Activated CD4-positive, alpha-beta memory T cell treated with anti-CD3 and anti-CD28 coated beads for 36 hours (primary cell): ENCODE data around the gene A3GALT2. TPM values are rescaled to one million over a fixed set of nuclear protein-coding genes. Genes with fewer than 3 reads are reported as not detected.

Experiments
- CTCF ChIA-PET: fragments of 350-600 bp; sonication (Branson Sonifier 250); formaldehyde crosslinking; loops from one replicate; lab custom pipeline; 2021; ENCODE audit warnings: antibody characterized with exemption, inconsistent platforms; lab: Charles Lee
- POLR2A ChIA-PET: fragments of 350-600 bp; sonication (Branson Sonifier 250); formaldehyde crosslinking; loops from one replicate; lab custom pipeline; 2021; ENCODE audit warnings: antibody characterized with exemption; lab: Charles Lee
- DNase-seq: peaks from one replicate; pipeline ENCODE4 v3.0.0-alpha.2; 2020
- H3K27ac Mint-ChIP-seq: one replicate; pipeline ENCODE4 v1.8.0; 2021; ENCODE audit warnings: mixed read lengths
- H3K27me3 Mint-ChIP-seq: one replicate; pipeline ENCODE4 v1.8.0; 2021; ENCODE audit warnings: mixed read lengths
- H3K36me3 Mint-ChIP-seq: one replicate; pipeline ENCODE4 v1.8.0; 2021; ENCODE audit warnings: mixed read lengths
- H3K4me1 Mint-ChIP-seq: one replicate; pipeline ENCODE4 v1.8.0; 2021; ENCODE audit warnings: low read depth, mixed read lengths
- H3K4me3 Mint-ChIP-seq: one replicate; pipeline ENCODE4 v1.8.0; 2021; ENCODE audit warnings: mild to moderate bottlenecking, mixed read lengths
- H3K9me3 Mint-ChIP-seq: one replicate; pipeline ENCODE4 v1.8.0; 2021; ENCODE audit warnings: mixed read lengths
- intact Hi-C: fragments of 100-400 bp; cut with micrococcal nuclease; formaldehyde crosslinking; loops from one replicate; pipeline ENCODE4 v1.15.1; 2023
- total RNA-seq, 2 experiments: library from RNA; stranded (reverse); gene quantifications; one replicate each; pipeline ENCODE4 v1.2.3, GENCODE V29; 2021

A3GALT2 gene
- total RNA-seq, 2 experiments from 2014 or later: not detected

DNA sequence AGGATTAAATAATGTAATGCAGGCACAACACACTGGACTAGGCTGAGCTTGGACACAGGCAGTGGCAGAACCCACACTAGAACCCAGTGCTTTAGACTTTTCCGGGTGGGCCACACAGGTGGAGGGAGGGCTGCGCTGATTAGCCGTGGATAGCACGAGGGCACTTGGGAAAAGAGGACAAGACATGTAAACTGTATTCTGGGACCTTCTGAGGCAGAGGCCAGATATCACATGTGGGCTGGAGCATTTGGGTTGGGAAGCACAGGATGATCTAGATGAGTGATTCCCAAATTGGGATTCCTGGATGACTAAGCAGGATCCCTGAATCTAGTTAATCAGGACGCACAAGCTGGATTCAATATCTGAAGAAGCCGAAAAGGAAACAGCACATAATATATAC lies 20.3 kb upstream of the A3GALT2 start:
- POLR2A ChIA-PET: no interaction called here

GRCh38 chr1:33339413-33339812 lies 18.5 kb upstream of the A3GALT2 start:
- CTCF ChIA-PET: interaction anchor here (0.9 to 2.2 kb wide), 2 partner anchors 42 to 44 kb away, joined by 3 to 10 read pairs; no protein-coding TSS in a partner anchor
- no peaks in the 10 kb centered on the region for H3K27me3 Mint-ChIP-seq
- peaks cover 5% of the 10 kb centered on the region for H3K36me3 Mint-ChIP-seq
- no peak for DNase-seq
- no peak overlapping the region for H3K27ac Mint-ChIP-seq
- no peak overlapping the region for H3K4me3 Mint-ChIP-seq
- intact Hi-C loops: no loop called here
- no peaks in the 10 kb centered on the region for H3K9me3 Mint-ChIP-seq
- POLR2A ChIA-PET: interaction anchor here (2.0 kb wide), 1 partner anchor 10 kb away, joined by 6 read pairs; no protein-coding TSS in a partner anchor
- peaks cover 26% of the 10 kb centered on the region for H3K4me1 Mint-ChIP-seq

More for the DNA sequence above, 20.3 kb upstream of the A3GALT2 start:
- intact Hi-C loops: no loop called here
- no peak for DNase-seq
- peaks cover 2% of the 10 kb centered on the region for H3K36me3 Mint-ChIP-seq
- H3K9me3 Mint-ChIP-seq: no peaks in the 10 kb centered on the region
- H3K27me3 Mint-ChIP-seq: no peaks in the 10 kb centered on the region
- H3K4me1 Mint-ChIP-seq: peaks cover 32% of the 10 kb centered on the region
- no peak overlapping the region for H3K27ac Mint-ChIP-seq
- no peak overlapping the region for H3K4me3 Mint-ChIP-seq
- CTCF ChIA-PET: interaction anchor here (1.6 kb wide), 1 partner anchor 46 kb away, joined by 5 read pairs; no protein-coding TSS in a partner anchor

DNA sequence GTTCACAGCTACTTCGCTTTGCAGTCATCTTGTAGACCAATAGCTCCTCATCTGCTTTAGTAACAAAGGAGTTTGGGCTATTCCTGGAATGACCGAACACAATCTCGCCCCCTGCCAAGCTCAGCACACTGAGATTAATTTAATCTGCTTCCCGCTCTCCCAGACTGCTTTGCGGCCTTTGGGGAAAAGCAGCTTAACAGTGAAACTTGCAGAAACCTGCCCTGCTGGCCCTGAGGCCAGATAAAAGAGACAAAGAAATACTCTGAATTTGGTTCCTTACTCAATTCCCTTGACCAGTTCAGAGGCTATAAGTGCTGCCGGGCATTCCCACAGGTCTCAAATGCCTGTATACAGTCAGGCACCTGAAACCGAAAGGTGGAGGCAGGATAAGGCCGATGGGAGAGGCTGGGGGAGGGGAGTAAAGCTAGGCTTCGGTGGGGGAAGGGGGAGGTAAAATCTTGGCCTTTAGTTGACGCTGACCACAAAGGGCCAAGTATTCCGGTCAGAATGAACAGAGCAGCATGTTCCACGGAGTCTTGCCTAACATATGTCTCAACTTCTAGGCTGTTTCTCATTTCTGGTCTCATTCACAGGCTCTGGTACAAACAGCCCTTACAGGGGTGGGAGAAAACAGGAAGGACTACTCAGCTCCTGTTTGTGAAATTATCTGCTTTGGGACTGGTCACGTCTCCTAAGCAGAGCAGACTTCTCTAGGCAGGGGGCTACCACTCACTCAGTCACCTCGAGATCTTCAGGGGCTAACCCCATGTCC lies 17.7 kb upstream of the A3GALT2 start:
- ChIA-PET CTCF (interaction anchor here (2.2 kb wide), 1 partner anchor 43 kb away, joined by 10 read pairs; no protein-coding TSS in a partner anchor), POLR2A (interaction anchor here (2.0 kb wide), 1 partner anchor 11 kb away, joined by 6 read pairs; no protein-coding TSS in a partner anchor)
- DNase-seq: no peak
- no peaks in the 10 kb centered on the region for H3K9me3 Mint-ChIP-seq
- intact Hi-C loops: no loop called here
- H3K27me3 Mint-ChIP-seq: no peaks in the 10 kb centered on the region
- H3K4me3 Mint-ChIP-seq: no peak overlapping the region
- no peak overlapping the region for H3K27ac Mint-ChIP-seq
- H3K4me1 Mint-ChIP-seq: peaks cover 26% of the 10 kb centered on the region
- peaks cover 7% of the 10 kb centered on the region for H3K36me3 Mint-ChIP-seq

- POLR2A ChIA-PET: interaction anchor here (2.0 kb wide), 1 partner anchor 11 kb away, joined by 6 read pairs; no protein-coding TSS in a partner anchor
- intact Hi-C loops: no loop called here
- peaks cover 26% of the 10 kb centered on the region for H3K4me1 Mint-ChIP-seq
- no peak for DNase-seq
- H3K27ac Mint-ChIP-seq: no peak overlapping the region
- no peaks in the 10 kb centered on the region for H3K9me3 Mint-ChIP-seq
- CTCF ChIA-PET: interaction anchor here (2.2 kb wide), 1 partner anchor 42 kb away, joined by 10 read pairs; no protein-coding TSS in a partner anchor
- peaks cover 10% of the 10 kb centered on the region for H3K36me3 Mint-ChIP-seq
- H3K4me3 Mint-ChIP-seq: no peak overlapping the region
- no peaks in the 10 kb centered on the region for H3K27me3 Mint-ChIP-seq
Observed at GRCh38 chr1:33338048-33338439, 17.1 kb upstream of the A3GALT2 start.

- ChIA-PET POLR2A (no interaction called here), CTCF (interaction anchor here (2.2 to 4.0 kb wide), 2 partner anchors 40 to 42 kb away, joined by 10 to 24 read pairs; no protein-coding TSS in a partner anchor)
- no peak for DNase-seq
- Mint-ChIP-seq H3K4me1 (peaks cover 23% of the 10 kb centered on the region), H3K27ac (no peak overlapping the region), H3K27me3 (no peaks in the 10 kb centered on the region), H3K36me3 (peaks cover 10% of the 10 kb centered on the region), H3K9me3 (no peaks in the 10 kb centered on the region), H3K4me3 (no peak overlapping the region)
- intact Hi-C loops: no loop called here
Observed at GRCh38 chr1:33337441-33337840, 16.5 kb upstream of the A3GALT2 start.

DNA sequence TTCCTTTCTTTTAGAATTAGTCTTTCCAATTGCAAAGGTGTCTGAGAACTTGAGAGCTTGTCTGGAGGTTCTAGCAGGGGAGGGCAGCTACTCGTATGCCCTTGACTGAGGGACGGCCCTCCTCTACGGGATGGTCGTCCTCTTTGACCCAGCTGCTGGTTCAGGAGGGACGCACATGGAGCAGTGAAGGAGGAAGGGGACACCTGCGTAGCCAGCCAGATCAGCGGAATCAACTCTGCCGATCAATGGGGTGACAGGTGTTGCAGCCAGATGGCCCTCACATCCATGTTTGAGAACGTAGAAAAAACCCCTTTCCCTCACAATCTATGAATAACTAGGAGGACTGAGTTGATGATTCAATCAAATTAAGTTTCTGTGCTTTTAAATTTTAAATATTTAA lies 15.7 kb upstream of the A3GALT2 start:
- Mint-ChIP-seq H3K27me3 (no peaks in the 10 kb centered on the region), H3K9me3 (no peaks in the 10 kb centered on the region), H3K36me3 (peaks cover 10% of the 10 kb centered on the region), H3K4me3 (no peak overlapping the region), H3K27ac (no peak overlapping the region), H3K4me1 (peaks cover 20% of the 10 kb centered on the region)
- DNase-seq: no peak
- intact Hi-C loops: no loop called here
- ChIA-PET CTCF (interaction anchor here (4.0 kb wide), 1 partner anchor 40 kb away, joined by 24 read pairs; no protein-coding TSS in a partner anchor), POLR2A (interaction anchor here (0.6 kb wide), 1 partner anchor 17 kb away, joined by 4 read pairs; no protein-coding TSS in a partner anchor)

DNA sequence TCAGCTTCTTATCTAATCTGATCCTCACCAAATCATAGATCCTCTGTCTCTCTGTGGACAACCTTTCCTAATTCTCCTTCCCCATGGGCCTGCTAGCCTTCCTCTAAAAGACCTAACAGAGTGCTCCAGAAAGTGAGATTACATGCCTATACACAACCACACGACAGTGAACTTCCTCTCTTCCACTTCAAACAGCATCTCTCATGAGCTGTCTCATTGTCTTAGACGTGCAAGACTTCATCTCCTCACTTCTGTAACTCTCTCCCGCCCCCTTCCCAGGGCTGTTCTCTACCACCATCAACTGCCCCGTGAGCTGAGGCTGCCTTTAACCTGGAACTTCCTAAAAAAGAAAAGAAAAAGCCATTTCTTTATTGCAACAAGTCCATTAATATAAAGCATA lies 14.1 kb upstream of the A3GALT2 start:
- Mint-ChIP-seq H3K27me3 (no peaks in the 10 kb centered on the region), H3K9me3 (no peaks in the 10 kb centered on the region), H3K27ac (no peak overlapping the region), H3K36me3 (peaks cover 7% of the 10 kb centered on the region), H3K4me1 (peaks cover 16% of the 10 kb centered on the region), H3K4me3 (no peak overlapping the region)
- CTCF ChIA-PET: interaction anchor here (4.0 kb wide), 1 partner anchor 38 kb away, joined by 24 read pairs; no protein-coding TSS in a partner anchor
- intact Hi-C loops: no loop called here
- no peak for DNase-seq
- POLR2A ChIA-PET: interaction anchor here (1.5 kb wide), 1 partner anchor 15 kb away, joined by 3 read pairs; no protein-coding TSS in a partner anchor

- intact Hi-C loops: no loop called here
- no peak overlapping the region for H3K4me3 Mint-ChIP-seq
- peaks cover 13% of the 10 kb centered on the region for H3K4me1 Mint-ChIP-seq
- no peaks in the 10 kb centered on the region for H3K9me3 Mint-ChIP-seq
- H3K27me3 Mint-ChIP-seq: no peaks in the 10 kb centered on the region
- CTCF ChIA-PET: interaction anchor here (4.0 kb wide), 1 partner anchor 37 kb away, joined by 24 read pairs; no protein-coding TSS in a partner anchor
- H3K27ac Mint-ChIP-seq: no peak overlapping the region
- DNase-seq: no peak
- POLR2A ChIA-PET: interaction anchor here (1.5 kb wide), 1 partner anchor 16 kb away, joined by 3 read pairs; no protein-coding TSS in a partner anchor
- H3K36me3 Mint-ChIP-seq: peaks cover 13% of the 10 kb centered on the region
Observed at GRCh38 chr1:33334081-33334552, 13.2 kb upstream of the A3GALT2 start.

DNA sequence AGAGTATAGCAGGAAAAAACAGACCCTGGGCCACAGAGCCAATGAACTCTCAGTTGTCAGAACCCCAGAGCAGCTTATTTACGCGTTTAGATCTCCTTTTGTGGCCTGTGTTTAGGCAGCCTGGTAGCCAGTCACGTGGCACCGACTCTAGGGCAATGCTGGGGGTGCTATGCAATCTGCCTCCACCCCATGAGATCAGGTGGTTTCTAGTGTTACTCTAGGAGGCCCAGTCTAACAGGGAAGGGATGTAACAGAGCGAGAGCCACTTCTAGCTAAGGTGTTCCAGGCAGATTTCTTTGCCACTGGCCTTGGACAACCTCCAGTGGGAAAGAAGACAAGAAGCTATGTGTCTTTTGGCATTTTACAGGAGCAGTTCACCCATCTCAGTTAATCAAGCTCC lies 12.0 kb upstream of the A3GALT2 start:
- Mint-ChIP-seq H3K9me3 (no peaks in the 10 kb centered on the region), H3K27ac (no peak overlapping the region), H3K4me3 (no peak overlapping the region), H3K36me3 (peaks cover 21% of the 10 kb centered on the region), H3K4me1 (peaks cover 5% of the 10 kb centered on the region), H3K27me3 (no peaks in the 10 kb centered on the region)
- no peak for DNase-seq
- CTCF ChIA-PET: no interaction called here
- POLR2A ChIA-PET: no interaction called here
- intact Hi-C loops: no loop called here

DNA sequence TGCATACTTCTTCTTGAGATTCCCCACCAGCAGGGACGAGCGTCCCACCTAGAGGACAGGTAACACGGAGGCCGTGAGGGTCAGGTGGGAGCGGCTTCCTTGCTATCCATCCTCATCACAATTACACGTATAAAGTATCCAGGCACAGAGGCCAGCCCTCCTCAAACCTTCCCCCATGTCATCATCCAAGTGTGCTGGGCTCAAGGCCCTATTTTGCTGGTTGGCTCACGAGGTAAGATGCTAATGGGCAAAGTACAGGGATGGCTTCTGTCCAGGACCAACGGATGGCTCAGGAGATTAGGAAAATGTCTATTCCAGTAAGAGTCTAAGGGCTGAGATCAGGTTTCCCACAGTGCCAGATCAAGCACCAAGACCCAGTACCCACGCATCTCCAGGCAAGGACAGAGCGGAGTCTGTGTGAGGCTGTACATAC lies 11.5 kb upstream of the A3GALT2 start:
- POLR2A ChIA-PET: no interaction called here
- H3K27ac Mint-ChIP-seq: no peak overlapping the region
- no peaks in the 10 kb centered on the region for H3K9me3 Mint-ChIP-seq
- peaks cover 5% of the 10 kb centered on the region for H3K4me1 Mint-ChIP-seq
- peaks cover 21% of the 10 kb centered on the region for H3K36me3 Mint-ChIP-seq
- DNase-seq: no peak
- no peak overlapping the region for H3K4me3 Mint-ChIP-seq
- CTCF ChIA-PET: no interaction called here
- intact Hi-C loops: no loop called here
- H3K27me3 Mint-ChIP-seq: no peaks in the 10 kb centered on the region

- DNase-seq: no peak
- Mint-ChIP-seq H3K4me1 (peaks cover 5% of the 10 kb centered on the region), H3K4me3 (no peak overlapping the region), H3K9me3 (no peaks in the 10 kb centered on the region), H3K36me3 (peaks cover 22% of the 10 kb centered on the region), H3K27me3 (no peaks in the 10 kb centered on the region), H3K27ac (no peak overlapping the region)
- intact Hi-C loops: no loop called here
- ChIA-PET CTCF (no interaction called here), POLR2A (no interaction called here)
Observed at GRCh38 chr1:33331444-33332356, 10.8 kb upstream of the A3GALT2 start.
